Measurements from ENCODE around the gene ACKR2.

DNA sequence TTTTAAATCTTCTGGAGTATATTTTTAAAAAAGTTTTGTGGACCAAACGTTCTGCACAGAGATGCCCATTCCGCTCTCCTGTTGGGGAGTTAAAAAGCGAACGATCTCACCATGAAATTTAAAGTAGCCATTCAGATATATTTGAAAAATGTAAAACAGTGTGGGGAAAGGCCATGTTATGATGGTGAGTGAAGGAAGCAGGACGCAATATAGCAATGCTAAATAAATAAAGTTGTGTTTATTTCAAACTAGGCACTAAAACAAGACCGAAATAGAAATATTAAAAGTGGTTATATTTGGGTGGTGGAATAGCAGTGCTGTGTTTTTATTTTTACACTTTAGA, 35.9 kb upstream of the ACKR2 start:
- TF ChIP-seq CTCF (IDR thresholded peaks at IDR 0.05) (no peak), POLR2A (IDR thresholded peaks at IDR 0.05) (no peak)
